ENCODE data around the gene RASAL1.
A peak's percentile ranks its signal among the peaks of the same experiment; 100 is the strongest.
"Not testable (repeated sequence)": the region's sequence is repeated elsewhere in the genome, so short reads cannot be mapped to it uniquely, and the experiment has no call there.

RASAL1 gene

DNA sequence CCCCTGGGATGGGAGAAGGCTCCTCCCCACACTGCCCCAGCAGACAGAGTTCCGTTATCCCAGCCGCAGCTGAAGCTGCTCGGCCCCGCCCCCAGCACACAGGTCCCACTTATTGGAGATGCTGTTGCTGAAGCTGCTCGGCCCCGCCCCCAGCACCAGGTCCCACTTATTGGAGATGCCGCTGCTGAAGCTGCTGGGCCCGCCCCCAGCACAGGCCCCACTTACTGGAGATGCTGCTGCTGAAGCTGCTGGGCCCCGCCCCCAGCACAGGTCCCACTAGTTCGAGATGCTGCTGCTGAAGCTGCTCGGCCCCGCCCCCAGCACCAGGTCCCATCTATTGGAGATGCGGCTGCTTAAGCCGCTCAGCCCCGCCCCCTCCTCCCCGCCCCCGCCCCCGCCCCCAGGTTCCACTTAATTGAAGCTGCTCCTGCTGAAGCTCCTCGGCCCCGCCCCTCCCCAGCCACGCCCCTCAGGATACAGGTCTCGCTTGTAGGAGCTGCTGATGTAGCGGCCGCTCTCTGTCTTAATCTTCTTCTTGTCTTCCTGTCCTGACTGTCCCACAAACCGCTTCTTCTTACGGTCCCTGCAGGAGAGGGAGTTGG is 26.0 kb upstream of the RASAL1 start:
- DNase-seq, result peak; percentile 95 to 96

DNA sequence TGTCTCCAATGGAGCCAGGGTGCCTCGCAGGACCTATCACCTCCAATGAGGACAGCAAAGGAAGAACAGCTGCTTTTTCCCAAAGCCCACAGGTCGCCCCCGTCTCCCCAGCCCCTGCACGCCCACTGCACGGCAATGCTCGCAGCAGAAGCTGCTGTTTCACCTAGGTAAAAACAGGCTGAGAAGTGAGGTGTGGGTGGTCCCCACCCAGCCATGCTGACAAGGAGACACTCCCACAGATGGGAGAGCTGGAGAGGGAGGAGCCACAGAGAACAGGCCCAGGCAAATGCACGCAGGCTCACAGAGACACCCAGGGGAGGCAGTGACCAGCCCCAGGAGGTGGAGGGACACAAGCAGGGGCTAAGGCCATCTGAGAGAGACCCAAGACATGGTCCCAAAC is 24.4 kb upstream of the RASAL1 start:
- no peak for DNase-seq

DNA sequence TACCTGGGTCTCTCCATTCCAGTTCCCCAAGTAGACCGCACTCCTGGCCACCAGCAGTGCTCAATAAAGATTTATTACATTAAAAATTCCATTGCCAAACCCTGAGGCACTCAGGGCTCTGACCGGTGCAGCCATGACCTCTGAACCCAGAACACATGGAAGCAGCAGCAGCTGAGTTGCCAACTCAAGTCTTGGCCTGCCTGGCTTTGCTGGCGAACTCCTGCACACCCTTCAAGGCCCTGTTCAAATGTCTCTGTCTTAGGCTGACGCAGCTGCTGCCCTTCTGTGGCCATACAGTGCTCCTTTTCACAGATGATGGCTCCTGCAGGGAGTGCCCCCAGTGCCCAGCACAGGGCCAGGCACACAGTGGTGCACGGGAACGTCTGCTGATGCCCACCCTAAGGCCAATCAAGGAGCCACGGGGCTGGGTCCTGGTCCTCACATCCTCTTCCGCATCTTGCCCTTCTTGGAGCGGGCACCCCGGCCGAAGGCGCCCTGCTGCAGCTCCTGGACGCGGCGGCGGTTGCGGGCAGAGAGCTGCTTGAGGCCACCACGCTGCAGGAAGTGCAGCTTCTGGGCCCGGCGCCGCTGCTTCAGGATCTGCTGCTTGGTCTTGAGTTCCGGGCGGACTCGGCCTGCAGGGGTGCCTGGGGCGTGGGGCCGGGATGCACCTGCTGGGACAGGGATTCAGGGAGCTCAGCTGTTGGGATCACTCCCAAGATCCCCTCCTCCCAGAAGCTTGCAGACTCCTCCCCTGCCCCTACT is 23.1 kb upstream of the RASAL1 start:
- DNase-seq, result no peak

DNA sequence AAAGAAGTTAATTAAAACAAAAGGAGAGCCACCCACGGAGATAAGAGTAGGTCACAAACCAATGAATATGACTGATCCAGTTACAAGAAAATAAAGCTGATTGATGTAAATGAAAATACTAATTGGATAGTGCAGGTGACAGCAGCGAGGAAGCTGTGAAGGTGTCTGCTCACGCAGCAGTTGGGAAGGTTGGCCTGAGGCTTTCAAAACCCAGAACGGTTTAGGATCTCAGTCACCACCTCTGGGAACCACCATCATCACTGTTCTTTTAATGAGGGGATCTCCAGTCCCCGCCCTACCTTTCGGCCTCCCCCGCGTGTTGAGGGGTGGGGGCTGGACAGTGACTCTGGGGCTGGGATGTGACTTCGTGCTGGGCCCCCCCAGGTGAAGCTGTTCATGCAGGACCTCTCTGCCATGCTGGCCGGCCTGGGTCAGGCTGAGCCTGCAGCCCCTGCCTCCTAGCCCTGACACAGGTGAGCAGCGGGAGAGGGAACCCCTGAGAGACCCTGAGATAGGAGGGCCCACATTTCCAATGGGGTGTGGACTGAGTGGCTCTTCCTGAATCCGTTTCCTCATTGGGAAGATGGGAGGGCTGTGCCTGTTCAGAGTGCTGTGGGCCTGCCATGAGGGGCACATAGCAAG is 21.8 kb upstream of the RASAL1 start:
- DNase-seq, result no peak

DNA sequence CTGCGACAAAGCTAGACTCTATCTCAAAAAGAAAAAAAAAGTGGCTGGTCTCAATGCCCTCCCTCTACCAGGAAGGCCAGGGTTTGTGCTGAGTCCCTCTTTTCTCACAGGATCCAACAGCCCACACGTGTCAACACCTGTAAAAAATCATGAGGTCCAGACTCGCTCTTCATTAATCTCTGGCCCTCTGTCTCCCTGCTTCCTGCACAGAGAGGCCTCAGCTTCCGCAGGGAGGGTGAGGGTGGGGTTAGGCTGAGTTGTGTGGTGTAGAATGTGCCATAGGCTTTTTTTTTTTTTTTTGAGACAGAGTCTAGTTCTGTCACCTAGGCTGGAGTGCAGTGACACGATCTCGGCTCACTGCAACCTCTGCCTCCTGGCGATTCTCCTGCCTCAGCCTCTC is 20.1 kb upstream of the RASAL1 start:
- no peak for DNase-seq

DNA sequence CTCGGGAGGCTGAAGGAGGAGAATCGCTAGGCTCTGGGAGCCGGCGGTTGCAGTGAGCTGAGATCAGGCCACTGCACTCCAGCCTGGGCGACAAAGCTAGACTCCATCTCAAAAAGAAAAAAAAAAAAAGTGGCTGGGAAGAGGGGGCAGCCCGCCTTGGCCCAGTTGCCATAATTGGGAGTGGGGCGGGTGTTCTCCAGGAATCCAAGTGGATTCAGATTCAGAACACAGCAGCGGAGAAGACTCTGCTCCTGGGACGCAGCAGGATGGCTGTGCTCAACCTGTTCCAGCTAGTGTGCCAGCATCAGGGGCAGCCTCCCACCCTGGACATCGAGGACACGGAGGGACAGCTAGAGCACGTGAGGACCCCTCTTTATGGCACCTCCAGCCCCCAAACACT is 19.5 kb upstream of the RASAL1 start:
- no peak for DNase-seq

DNA sequence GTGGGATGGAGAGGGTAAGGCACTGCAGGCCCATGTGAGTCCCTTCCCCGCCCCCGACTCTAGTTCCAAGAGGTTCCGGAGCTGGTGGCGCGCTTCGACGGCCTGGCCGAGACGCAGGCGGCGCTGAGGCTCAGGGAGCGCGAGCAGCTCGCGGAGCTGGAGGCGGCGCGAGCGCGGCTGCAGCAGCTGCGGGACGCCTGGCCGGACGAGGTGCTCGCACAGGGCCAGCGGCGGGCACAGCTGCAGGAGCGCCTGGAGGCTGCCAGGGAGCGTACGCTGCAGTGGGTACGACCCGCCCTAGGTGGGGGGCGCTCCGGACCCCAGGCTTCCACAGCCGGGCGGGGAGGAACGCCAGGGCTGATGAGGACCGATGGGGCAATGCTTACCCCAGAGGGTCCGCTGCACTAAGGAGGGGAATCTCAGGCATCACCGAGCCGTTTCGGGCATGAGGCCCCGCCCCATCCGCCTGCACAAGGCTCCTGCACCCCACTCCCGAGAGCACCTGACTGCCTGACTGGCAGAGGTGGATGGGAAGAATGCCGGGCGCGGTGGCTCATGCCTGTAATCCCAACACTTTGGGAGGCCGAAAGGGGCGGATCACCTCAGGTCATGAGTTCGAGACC is 18.9 kb upstream of the RASAL1 start:
- DNase-seq, result peak in 1 of 2 experiments; percentile 76

DNA sequence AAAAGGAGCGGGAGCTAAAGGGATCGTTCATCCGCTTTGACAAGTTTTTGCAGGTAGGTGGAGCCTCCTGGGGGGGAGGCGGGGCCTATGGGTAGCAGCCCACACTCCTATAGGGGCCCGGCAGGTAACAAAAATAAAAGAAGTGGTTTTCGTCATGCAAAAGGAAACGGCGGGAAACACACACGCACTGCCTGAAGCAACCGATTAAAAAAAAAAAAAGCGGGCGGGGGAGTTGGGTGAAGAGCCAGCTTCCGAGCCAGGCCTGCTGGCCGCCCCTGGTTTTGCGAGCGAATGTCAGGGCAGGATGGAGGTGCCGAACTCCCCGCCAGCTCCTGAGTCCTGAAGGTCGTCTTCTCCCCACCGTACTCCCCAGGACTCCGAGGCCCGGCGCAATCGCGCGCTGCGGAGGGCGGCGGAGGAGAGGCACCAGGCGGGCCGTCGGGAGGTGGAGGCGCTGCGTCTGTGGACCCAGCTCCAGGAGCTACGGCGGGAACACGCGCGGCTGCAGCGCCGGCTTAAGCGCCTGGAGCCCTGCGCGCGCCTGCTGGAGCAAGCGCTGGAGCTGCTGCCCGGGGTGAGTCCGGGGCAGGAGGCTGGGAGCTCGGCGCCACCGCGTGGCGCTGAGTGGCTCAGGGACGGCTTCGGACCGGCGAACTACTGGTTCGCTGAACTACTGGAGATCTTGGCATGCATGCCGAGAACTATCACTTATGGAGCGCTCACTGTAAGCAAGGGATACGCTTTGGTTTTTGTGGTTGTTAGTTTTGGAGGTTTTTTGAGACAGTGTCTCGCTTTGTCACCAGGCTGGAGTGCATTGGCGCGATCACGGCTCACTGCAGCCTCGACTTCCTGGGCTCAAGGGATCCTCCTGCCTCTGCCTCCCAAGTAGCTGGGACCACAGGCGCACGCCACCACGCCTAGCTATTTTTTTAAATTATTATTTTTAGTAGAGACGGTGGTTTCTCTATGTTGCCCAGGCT is 17.6 kb upstream of the RASAL1 start:
- DNase-seq, result peak; percentile 23 to 86

DNA sequence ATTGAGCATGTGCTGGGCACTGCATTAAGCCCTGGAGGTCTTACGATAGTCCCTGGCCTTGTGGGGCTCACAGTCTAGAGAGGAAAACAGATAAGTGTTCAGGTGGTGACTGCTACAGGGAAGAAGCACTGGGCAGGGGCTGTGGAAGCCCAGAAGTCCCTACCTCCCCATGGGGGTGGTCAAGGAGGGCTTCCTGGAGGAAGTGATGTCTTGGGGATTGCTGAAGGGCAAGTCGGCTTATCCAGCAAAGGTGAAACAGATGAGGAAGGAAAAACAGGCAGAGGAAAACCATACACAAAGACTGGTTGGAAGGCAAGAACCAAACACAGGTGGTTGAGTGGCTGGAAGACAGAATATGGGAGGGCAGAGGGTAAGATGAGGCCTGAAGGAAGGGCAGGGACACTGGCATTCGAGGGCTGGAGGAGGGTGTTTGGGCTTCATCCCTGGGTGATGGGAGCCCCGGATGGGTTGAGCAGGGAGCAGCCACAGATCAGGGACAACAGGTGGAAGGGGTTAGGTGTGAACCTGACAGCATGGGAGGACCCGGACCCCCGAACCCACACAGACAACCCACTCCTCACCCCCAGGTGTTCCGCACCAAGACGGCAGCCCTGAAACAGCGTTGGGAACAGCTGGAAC is 16.8 kb upstream of the RASAL1 start:
- no peak for DNase-seq

DNA sequence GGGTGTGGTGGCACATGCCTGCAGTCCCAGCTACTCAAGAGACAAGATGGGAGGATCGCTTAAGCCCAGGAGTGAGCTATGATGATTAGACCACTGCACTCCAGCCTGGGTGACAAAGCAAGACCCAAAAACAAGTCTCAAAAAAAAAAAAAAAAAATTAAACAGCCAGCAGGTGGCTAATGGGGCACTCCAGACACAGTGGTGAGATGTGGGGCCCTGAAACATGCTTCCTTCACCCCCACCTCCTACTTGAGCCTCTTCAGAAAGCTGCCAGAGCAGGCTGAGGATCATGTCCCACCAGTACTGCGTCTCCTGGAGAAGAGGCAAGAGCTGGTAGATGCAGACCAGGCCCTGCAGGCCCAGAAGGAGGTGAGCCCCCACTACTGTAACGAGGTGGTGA is 16.1 kb upstream of the RASAL1 start:
- DNase-seq, result no peak

DNA sequence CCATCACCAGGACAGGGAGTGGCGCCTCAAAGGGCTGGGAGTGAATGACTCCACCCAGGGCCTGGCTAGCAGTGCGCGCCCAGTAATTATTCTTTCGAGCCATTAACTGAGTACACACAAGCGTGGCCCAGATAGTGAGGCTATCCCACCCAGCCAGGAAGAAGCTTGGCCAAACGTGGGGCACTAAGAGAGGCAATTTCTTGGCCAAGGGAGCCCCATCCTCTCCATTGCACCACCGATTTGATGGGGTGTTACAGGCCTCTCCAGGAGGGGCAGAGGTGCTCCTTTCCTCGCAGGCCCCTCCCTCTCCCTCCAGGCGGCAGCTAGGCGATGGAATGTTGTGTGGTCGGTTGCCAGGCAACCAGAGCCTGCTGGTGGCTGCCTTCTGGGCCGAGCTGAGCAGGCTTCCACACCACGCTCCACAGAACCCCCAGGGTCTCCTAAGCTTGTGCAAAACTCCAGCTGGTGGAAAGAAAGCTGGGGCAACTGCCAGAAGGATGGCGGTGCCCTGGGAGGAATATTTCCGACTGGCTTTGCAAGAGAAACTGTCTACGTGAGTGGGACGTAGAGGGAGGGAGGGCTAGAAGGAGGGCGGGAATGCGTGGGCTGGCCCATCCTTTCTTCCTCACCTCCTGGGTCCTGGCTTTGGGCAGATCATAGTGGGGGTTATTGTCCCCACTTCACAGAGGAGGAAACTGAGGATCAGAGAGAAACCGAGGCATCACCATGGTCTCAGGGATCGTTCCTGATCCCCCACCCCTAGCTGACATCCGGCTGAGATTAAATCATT is 14.0 kb upstream of the RASAL1 start, which contains the start of gene CFAP73:
CFAP73 (plus strand) TSS at position 364 of the 790 bp plus-strand sequence; CDS start at position 498, 134 bp downstream.
- peak; percentile 87 to 90 for DNase-seq

DNA sequence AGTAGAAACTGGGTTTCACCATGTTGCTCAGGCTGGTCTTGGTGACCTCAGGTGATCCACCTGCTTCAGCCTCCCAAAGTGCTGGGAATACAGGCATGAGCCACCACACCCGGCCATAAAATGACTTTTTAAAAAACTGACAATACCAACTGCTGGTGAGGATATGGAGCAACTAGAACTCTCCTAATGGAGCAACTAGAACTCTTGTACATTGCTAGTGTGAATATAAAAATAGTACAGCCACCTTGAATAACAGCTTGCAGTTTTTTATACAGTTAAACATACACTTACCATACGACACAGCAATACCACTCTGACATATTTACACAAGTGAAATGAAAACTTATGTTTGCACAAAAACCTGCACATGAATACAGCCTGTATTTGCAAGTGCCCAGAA is 11.4 kb upstream of the RASAL1 start:
- no peak for DNase-seq

DNA sequence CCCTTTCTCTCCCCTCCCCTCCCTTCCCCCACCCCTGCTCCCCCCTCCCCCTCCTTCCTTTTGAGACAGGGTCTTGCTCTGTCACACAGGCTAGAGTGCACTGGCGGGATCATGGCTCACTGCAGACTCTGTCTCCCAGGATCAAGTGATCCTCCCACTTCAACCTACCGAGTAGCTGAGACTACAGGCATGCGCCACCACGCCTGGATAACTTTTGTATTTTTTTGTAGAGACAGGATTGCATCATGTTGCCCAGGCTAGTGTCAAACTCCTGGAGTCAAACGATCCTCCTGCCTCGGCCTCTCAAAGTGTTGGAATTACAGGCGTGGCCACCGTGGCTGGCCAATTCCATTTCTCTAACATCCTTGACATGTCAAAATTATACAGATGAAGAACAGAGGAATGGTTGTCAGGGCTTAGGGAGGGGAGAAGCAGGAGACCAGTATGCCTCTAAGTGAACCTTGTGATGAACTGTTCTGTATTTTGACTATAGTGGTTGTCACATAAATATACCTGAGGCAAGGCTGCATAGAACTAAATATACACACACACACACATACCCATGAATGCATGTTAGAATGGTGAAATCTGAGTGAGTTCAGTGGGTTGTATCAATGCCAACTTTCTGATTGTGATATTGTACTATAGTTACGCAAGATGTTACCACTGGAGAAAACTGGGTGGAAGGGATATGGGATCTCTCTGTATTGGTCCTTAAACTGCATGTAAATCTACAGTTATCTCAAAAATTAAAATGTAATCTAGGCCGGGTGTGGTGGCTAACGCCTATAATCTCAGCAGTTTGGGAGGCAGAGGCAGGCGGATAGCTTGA is 10.4 kb upstream of the RASAL1 start:
- no peak for DNase-seq

DNA sequence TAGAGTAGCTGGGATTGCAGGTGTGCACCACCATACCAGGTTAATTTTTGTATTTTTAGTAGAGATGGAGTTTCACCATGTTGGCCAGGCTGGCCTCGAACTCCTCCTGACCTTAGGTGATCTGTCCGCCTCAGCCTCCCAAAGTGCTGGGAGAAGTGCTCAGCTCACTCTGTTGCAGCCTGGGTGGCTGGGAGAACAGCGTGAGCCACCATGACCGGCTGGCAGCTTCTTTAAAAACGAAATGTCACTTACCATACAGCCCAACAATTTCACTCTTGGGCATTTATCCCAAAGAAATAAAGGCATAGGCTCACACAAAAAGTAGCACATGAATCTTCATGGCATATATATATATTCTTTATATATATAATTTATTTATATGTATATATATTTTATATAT is 9.2 kb upstream of the RASAL1 start:
- no peak for DNase-seq

DNA sequence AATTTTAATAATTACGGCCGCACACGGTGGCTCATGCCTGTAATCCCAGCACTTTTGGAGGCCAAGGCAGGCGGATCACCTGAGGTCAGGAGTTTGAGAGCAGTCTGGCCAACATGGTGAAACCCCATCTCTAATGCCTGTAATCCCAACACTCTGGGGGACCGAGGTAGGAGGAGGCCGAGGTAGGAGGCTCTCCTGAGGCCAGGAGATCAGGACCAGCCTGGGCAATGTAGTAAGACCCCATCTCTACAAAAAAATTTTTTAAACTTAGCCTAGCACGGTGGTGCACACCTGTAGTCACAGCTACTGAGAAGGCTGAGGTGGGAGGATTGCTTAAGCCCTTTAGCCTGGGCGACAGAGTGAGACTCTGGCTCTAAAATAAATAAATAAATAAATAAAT is 8.4 kb upstream of the RASAL1 start:
- DNase-seq, result no peak

DNA sequence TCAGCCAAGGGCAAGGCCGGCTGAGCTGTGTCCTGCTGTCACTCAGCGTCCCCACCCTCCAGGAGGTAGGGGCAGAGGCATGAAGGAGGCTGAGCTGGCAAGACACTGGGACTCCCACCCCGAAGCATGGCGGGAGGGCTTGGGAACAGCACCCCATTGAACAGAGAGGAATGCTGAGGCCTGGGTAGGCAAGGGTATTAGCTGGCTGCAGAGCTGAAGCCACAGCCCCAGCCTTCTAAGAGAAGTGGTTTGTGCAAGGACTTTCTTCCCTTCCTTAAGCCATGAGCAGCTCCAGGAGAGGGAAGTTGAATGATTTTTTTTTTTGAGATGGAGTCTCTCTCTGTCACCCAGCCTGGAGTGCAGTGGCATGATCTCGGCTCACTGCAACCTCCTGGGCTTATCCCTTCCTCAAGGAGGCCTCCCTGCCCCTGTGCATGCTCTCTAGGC is 7.3 kb upstream of the RASAL1 start:
- DNase-seq, result no peak

DNA sequence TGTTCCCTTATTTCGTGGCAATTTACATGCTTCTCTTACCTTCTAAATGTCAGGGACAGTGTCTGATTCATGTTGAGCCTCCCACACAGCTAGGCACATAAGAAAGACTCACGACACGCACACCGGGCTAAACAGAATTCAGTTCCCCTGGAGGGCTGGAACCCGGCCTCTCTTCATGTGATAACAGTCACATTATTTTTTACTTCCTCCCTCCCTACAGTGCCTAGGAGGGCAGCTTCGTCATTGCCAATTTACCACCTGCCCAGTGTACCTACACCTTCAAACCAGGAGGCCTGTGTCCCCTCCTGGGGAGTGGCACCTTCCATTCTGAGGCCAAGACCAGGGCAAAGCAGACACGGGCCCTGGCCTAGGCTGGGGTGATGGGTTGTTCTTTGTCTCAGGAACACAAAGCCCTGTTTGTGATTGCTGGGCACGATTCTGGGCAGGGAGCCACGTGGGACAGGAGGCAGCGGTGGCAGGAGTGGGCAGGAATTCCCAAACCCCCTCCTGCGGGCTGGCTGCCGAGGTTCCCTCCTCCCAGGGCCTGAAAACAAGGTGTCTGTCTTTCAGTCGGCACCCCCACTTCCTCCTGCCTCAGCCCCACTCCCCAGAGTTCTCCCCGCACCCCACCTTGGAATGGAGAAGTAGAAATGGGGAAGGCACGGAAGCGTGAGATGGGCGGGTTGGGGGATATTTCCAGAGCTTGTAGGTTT is 6.8 kb upstream of the RASAL1 start:
- DNase-seq, result peak in 1 of 2 experiments; percentile 12

DNA sequence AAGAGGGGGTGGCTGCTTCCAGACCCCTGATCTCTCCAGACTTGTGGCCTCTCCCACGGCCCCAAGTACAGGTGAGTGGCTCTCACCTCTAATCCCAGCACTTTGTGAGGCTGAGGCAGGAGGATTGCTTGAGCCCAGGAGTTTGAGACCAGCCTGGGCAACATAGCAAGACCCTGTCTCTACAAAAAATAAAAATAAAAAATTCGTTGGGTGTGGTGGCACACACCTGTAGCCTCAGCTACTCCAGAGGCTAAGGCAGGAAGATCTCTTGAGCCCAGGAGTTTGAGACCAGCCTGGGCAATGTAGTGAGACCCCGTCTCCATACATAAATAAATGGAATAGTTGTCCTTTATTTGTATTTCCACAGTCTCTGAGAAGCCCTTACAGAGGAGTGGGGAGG is 6.2 kb upstream of the RASAL1 start:
- not testable (repeated sequence) for DNase-seq

DNA sequence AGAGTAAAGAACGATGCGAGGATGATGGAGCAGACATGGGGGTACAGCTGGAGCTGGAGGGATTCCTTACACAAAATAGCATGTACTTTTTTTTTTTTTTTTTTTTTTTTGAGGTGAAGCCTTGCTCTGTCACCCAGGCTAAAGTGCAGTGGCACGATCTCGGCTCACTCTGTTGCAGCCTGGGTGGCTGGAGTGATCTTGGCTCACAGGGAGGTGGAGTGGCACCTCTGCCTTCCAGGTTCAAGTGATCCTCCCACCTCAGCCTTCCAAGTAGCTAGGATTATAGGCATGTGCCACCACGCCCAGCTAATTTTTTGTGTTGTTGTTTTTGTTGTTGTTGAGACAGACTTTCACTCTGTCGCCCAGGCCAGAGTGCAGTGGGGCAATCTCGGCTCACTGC is 5.1 kb upstream of the RASAL1 start:
- no peak for DNase-seq

Data from NCI-H526 (cell line).